GM18909 (cell line): ENCODE measurements around the gene ATAD2B.
"Not testable (repeated sequence)": the region's sequence is repeated elsewhere in the genome, so short reads cannot be mapped to it uniquely, and the experiment has no call there.

ENCODE experiments used
- ATAC-seq: cut with Tn5 transposase; IDR thresholded peaks from one replicate; pipeline ENCODE4 v1.9.1; 2021; ENCODE audit warnings: mild to moderate bottlenecking; ENCODE audit not compliant: unreplicated experiment, poor library complexity

Gene ATAD2B

DNA sequence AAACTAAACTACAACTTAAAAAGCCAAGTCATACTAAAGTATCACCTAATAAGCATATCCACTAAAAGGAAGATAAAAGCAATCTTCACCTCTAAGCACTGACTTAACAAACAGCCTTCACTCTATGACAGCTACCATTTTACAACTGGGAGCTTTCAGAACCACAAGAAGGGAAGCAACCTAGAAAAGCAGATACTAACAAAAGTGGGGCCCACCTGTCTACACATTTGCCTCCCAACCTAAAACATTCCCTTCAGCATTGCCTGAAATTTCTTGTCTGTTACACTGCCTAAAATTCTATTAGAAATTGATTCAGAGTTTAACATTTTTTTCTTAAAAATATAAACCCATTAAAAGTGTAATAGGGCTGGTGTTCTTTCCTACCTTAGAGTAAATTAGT, 172.0 kb downstream of the ATAD2B start:
- ATAC-seq = no peak

DNA sequence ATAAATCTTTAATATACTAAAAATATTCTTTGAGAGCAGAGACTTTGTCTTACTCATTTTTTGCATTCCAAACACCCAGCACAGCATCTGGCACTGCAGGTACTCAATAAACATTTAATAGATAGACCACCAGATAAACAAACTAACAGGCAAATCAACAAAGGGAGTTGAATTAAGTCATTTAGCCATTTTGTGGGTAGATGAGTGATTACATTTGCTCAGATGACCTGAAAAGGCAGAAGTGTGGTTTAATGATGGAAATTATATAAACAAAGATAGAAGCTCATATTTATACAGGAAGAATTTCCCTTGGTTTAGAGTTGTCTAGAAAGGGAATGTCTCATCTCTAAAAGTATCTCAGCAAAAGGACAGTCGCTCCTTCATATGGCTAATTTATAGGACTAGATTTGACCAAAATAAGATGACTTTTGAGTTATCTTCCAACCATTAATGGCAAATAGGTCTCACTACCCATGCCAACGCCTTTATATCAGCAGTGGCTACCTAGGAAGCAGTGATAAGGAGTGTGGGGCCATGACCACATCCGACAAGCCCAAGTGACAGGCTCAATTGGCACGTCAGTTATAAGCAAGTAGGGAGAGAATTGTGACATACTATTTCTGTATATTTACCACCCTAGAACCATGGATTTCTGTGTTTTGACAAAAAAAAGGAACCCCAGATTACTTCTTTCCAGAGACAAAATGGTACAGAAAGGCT, 173.5 kb downstream of the ATAD2B start:
- no peak for ATAC-seq

DNA sequence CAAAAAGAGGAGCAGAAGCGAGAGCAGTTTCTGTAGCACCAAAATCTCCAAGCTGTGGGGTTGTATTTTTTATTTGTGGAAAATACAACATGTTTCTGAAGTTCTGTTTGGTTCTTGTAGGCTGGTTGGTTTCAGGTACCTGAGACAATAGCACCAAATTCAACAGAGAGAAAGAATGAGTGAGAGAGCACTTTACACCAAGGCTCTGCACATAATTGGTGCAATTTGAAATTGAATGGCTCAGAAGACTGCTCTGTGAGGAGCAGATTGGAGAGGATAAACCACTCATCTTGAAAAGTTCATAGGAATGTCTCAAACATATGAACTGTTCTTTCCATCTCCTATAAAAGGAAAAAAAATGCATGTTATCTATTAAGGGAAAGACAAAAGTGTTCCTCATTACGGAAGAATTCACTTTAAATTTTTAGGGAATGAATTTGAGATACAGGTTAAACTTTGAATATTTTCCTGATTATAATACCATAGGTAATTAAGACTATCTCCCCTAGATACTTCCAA, 175.1 kb downstream of the ATAD2B start:
- ATAC-seq = no peak

DNA sequence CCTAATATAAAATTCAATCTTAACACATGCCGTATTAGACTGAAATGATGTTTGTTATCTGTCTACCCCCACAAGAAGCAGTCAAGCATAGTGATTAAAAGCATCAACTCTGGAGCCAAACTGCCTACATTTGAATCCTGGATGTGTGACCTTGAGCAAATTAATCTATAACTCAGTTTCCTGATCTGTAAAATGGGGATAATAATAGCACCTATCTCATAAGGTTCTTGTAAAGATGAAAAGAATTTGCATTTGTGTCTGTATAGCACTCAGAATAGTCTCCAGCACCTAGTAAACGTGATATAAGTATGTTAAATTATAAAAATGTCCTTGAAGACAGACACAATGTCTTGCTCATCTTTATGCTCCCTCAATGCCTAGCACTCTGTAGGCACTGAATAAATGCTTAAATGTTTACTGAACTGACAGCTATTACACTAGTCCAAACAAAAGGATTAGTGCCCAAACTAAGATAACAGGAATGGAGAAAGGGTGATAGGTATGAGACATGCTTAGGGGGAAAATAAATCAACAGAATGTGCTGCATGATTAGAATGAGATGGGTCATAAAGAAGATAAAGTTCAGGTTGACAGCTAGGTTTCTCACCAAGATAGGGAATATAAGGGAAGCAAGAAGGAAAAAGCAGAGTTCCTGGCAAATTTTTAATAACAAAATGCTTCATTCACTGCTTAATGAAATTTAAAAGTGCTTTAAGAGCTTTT, 180.6 kb downstream of the ATAD2B start:
- ATAC-seq = no peak

DNA sequence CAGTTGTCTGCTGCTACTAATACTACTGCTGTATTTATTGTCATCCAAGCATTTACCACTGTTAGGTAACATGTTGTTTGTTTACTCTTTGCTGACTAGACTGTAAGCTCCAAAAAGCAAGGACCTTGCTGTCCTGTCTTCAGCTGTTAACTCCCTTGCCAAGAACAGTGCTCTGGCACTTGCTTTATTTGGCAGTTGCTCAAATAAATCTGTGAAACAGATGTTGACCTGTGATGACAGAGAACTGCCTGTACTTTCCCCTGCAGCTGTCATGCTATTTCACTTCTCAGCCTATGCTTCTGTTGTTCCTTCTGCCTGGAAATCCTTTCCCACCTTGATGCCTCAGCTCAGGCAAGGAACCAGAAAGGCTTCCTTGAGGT, 181.2 kb downstream of the ATAD2B start:
- ATAC-seq = no peak

DNA sequence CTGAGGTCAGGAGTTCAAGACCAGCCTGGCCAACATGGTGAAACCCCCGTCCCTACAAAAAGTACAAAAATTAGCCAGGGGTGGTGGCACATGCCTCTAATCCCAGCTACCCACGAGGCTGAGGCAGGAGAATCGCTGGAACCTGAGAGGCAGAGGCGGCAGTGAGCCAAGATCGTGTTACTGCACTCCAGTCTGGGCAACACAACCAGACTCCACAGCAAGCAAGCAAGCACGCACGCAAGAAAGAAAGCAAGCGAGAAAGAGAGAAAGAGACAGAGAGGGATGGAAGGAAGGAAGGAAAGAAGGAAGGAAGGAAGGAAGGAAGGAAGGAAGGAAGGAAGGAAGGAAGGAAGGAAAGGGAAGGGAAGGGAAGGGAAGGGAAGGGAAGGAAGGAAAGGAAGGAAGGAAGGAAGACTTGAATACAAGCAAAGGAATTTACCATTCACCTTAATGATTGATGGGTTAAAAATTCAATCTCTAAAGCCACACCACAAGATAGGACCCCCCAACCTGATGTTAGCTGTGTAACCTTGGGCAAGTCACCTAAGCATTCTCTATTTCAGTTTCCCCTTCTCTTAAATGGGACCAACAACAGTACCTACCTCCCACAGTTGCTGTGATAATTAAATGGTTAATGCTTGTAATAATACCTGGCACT, 181.7 kb downstream of the ATAD2B start:
- no peak for ATAC-seq

DNA sequence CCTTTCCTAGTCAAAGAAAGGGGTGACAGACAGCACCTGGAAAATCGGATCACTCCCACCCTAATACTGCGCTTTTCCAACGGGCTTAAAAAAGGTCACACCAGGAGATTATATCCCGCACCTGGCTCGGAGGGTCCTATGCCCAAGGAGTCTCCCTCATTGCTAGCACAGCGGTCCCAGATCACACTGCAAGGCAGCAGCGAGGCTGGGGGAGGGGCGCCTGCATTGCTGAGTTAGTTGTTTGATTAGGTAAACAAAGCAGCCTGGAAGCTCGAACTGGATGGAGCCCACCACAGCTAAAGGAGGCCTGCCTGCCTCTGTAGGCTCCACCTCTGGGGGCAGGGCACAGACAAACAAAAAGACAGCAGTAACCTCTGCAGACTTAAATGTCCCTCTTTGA, 190.1 kb downstream of the ATAD2B start:
- not testable (repeated sequence) for ATAC-seq

DNA sequence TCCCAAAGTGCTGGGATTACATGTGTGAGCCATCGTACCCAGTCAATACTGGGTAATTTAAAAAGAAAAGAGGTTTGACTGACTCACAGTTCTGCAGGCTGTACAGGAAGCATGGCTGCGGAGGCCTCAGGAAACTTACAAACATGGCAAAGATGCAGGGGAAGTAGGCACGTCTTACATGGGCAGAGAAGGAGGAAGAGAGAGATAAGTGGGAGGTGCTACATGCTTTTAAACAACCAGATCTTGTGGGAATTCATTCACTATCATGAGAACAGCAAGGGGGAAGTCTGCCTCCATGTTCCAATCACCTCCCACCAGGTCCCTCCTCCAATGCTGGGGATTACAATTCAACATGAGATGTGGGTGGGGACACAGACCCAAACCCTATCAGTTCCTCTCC, 192.5 kb downstream of the ATAD2B start:
- ATAC-seq = no peak

DNA sequence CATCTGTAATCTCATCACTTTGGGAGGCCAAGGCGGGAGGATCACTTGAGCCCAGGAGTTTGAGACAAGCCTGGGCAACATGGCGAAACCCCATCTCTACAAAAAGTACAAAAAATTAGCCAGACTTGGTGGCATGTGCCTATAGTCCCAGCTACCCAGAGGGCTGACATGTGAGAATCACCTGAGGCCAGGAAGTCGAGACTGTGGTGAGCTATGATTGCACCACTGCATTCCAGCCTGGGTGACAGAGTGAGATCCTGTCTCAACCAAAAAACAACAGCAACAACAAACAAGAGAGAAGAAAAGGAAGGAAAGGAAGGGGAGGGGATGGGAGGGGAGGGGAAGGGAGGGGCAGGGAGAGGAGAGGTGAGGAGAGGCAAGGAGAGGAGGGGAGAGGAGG, 203.9 kb downstream of the ATAD2B start:
- ATAC-seq = not testable (repeated sequence)

DNA sequence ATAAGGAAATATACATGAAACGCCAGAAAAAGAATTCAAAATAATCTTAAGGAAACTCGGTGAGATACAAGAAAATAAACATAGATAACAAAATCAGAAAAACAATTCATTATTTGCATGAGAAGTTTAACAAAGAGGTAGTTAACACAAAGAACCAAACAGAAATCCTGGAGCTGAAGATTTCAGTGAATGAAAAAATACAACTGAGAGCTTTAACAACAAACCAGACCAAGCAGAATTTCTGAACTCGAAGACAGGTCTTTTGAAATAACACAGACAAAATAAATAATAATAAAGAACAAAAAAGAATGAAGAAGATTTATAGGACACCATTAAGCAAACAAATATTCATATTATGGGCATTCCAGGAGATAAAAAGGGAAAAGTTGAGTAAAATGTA, 204.7 kb downstream of the ATAD2B start:
- no peak for ATAC-seq

DNA sequence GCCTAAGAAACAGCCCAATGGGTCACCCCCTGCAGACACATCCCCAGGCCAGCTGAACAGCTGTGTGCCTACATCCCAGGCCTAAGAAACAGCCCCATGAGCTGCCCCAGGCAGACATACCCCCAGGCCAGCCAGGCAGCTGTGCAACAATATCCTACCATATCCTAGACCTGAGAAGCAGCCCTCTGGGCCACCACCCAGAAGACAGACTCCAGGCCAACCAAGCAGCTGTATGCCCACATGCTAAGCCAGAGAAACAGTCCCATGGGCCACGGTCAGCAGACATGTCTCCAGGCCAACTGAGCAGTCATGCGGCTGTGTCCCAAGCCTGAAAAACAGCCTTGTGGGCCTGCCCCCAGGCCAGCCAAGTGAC, 205.5 kb downstream of the ATAD2B start:
- ATAC-seq = no peak

DNA sequence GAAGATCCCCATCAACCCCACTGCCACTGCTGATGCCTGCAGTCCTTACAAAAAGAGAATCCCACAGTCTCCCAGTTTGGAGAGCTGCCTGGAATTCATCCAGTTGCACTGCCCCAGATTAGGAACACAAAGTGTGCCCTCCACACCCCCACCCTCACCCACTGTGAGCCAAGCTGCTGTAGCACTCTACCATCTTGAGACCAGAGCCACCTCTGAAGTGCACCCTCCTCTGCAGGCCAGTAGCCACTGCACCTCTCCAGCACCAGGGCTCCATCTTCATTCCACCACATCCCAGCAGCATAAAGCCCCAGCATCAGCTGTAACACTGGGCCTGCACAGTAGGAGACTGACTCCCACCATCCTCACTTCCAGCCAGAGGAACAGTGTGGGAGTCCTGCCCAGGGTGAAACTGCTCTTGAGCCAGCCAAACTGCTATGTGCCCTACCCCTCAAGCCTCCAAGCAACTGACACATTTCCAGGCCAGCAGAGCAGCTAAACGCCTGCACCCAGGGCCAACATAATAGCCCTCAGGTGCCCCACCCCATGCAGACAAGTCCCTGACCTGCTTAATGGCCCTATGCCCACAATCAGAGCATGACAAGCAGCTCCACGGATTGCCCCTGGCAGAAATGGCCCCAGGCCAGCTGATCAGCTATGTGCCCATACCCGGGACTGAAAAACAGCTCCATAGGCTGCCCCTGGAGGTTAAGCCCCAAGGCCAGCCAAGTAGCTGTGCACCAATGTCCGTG, 206.0 kb downstream of the ATAD2B start:
- ATAC-seq = no peak

DNA sequence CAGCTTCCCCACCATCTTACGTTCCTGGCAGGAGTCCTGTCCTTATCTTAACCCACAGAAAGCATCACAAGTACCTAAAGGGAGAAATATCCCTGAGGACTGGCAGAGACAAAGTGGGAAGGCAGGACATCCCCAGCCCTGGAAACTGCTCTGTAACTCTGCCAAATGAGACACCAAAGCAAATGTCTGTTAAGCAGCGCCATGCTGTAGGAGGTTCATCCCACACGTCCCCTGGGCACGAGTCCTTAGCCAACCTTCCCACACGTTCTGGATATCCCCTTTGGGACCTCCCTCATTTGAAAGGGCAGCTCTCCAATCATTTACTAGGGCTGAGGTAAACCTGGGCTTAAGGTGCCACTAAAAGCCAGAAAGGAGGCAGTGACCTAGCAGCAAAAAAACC, 207.2 kb downstream of the ATAD2B start:
- no peak for ATAC-seq

DNA sequence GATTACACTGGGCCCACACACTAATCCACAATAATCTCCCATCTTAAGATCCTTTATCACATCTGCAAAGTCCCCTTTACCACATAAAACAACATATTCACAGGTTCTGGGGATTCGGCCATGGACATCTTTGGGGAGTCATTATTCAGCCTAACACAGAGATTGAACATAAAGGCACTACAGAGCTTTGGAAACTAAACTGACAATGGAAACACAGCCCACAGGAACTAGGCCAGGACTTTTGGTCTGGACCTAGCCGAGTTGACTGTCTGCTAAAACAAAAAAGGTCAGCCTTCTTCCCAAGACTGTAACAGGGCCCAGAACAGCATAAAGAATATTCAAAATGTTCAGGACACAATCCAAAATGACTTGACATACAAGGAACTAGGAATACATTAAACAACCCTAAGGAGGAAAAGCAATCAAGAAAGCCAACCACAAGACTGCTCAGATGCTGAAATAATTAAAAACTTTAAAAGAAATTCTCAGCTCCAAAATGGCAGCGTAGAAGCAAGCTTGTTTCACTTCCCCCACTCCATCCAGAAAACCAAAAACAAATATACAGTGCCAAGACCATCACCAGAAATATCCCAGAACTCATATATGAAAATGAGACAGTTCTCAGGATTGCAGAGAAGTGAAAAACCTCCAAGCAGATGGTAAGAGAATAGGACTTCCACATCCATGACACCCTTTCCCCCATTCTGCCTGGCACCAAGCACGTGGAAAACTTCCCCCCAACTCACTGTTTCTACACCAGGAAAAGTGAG, 207.8 kb downstream of the ATAD2B start:
- ATAC-seq = no peak

DNA sequence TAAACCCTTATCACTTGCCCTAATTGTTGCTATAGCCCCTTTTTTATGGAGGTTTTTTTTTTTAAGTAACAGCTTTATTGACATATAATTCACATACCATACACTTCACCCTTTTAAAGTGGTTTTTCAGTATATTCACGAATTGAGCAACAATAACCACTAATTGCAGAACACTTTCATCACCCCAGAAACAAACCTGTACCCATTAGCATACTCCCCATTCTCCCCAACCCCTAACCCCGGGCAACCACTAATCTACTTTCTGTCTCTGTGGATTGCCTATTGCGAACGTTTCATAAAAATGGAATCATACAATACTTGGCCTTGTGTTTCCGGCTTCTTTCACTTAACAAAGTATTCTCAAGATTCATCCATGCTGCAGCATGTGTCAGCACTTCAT, 213.6 kb downstream of the ATAD2B start:
- no peak for ATAC-seq

DNA sequence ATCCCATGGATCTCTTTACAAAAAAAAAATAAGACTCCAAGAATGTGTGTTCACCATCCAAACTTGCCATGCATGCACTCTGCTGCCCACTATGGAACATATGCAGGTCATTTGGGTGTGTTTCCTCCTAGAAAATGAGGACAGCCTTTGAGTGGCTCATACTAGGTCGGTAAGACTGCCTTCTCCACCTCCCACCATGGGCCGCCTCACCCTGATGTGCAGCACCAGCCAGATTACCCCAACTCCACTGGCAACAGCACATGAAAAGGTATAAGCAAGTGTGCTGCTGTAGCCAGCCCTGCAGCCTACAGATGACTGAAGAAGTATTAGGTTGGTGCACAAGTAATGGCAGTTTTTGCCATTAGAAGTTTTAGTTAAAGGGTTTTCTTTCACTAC, 214.2 kb downstream of the ATAD2B start:
- no peak for ATAC-seq

DNA sequence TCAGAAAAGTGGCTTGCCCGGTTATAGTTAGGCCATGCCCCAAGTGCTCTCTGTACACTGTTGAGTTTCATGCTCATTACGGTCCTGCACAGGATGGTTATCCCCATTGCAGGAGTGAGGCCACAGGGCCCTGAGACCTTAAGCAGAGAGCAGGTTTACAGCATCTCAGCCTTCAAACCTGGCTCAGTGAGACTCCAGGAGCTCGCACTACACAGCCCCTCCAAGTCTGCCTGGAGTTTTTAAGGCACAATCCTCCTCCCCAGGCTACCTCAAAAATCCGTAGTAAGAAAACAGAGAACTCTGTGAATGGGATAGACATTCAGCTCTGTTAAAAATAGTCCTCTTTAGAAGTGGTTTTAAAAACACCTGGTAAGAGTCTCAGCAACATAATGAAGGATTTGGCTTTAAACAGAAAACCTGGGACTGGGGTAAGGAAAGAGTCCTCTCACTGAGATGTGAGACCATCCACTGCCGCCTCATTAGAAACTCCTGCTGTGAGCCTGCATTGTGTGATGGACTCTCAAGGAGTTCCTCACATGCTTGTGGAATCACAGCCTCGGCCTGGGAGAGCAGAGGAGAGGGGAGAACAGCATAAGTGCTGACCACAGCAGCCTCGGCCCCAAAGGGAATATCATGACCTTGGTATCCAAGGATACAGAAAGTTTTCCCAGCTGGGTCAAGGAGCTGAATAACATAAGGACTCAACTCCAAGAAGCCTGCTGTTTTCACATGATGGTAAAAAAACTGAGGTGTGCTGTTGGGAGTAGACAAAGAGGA, 214.8 kb downstream of the ATAD2B start:
- ATAC-seq = no peak

DNA sequence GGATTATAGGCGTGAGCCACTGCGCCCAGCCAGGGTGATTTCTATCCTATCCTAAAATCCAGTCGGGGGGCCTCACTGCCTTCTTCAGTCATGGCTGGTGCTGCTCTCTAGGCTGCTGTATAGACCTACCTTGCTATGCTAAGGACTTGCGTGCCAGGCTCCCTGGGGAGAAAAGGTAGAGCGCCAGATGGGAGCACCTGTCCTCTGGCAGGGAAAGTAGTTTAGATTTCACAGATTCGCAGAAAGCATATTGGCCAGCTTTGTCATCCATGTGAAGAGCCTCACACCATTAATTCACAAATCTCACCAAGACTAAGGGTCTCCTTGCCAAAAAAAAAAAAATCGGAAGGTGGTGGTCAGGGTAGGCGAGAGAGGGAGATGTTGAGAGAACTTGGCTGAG, 217.6 kb downstream of the ATAD2B start:
- no peak for ATAC-seq

DNA sequence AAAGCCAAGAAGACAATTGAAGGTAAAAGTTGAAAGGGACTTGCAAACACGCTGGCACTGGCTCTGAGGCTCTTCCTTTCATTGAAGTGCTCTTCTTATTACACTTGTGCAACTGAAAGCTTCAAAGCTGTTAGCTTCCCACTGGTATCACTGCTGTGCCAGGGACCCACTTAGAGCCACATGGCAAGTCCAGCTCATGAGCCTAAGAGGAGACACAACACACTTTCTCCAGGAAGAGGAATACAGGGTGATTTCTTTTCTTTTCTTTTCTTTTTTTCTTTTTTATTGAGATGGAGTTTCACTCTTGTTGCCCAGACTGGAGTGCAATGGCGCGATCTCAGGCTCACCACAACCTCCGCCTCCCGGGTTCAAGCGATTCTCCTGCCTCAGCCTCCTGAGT, 218.2 kb downstream of the ATAD2B start:
- ATAC-seq = no peak
